Calu3 (cell line): ENCODE measurements around the gene CACNA1I. TPM values are rescaled to one million over a fixed set of nuclear protein-coding genes. Genes with fewer than 3 reads are reported as not detected.

Experiments used
- BruUV-seq: library from RNA; stranded (reverse); fragments of 400-500 nt; replicated peaks from 2 replicates; lab custom pipeline; 2021; lab: Mats Ljungman, UMichigan
- CTCF ChIA-PET: fragments of 300-600 bp; sonication (Branson Sonifier 250); formaldehyde crosslinking; loops from one replicate; lab custom pipeline; 2022; ENCODE audit warnings: antibody characterized with exemption; lab: Charles Lee
- DNase-seq: peaks from one replicate; pipeline ENCODE4 v3.0.0; 2022
- H3K27ac Mint-ChIP-seq: one replicate; pipeline ENCODE4 v1.8.0; 2022; ENCODE audit warnings: mixed read lengths; ENCODE audit not compliant: unreplicated experiment
- H3K27me3 Mint-ChIP-seq: one replicate; pipeline ENCODE4 v1.8.0; 2022; ENCODE audit warnings: mixed read lengths; ENCODE audit not compliant: unreplicated experiment
- H3K36me3 Mint-ChIP-seq: one replicate; pipeline ENCODE4 v1.8.0; 2022; ENCODE audit warnings: mild to moderate bottlenecking, moderate library complexity, mixed read lengths; ENCODE audit not compliant: insufficient read depth, unreplicated experiment
- H3K4me1 Mint-ChIP-seq: one replicate; pipeline ENCODE4 v1.8.0; 2022; ENCODE audit warnings: mild to moderate bottlenecking, low read depth, mixed read lengths; ENCODE audit not compliant: unreplicated experiment
- H3K4me3 Mint-ChIP-seq: one replicate; pipeline ENCODE4 v1.8.0; 2022; ENCODE audit warnings: mild to moderate bottlenecking, low read depth, moderate library complexity, mixed read lengths; ENCODE audit not compliant: unreplicated experiment
- H3K9me3 Mint-ChIP-seq: one replicate; pipeline ENCODE4 v1.8.0; 2022; ENCODE audit warnings: low read depth, mixed read lengths; ENCODE audit not compliant: unreplicated experiment
- CTCF ChIP-seq: fragments of 200-600 bp; IDR thresholded peaks from one replicate; pipeline ENCODE4 v1.8.0; 2022; ENCODE audit warnings: antibody characterized with exemption; ENCODE audit not compliant: unreplicated experiment
- intact Hi-C: fragments of 100-400 bp; cut with micrococcal nuclease; formaldehyde crosslinking; loops from one replicate; pipeline ENCODE4 v1.10.0; 2022; ENCODE audit not compliant: unreplicated experiment
- total RNA-seq: library from RNA; stranded (reverse); gene quantifications from 2 replicates; pipeline ENCODE4 v1.2.3, GENCODE V29; 2022

Gene CACNA1I
- total RNA-seq, 1 experiment from 2014 or later = 0.05 TPM

GRCh38 chr22:39713799-39714290 is 143.3 kb downstream of the CACNA1I start:
- BruUV-seq = no TSS peak
- Mint-ChIP-seq H3K27ac (no peak overlapping the region), H3K9me3 (no peaks in the 10 kb centered on the region)

GRCh38 chr22:39714321-39714720 is 143.8 kb downstream of the CACNA1I start:
- H3K9me3 Mint-ChIP-seq = no peaks in the 10 kb centered on the region
- TF ChIP-seq CTCF = no peak
- BruUV-seq = no TSS peak
- DNase-seq = no peak
- H3K27me3 Mint-ChIP-seq = peaks cover 99% of the 10 kb centered on the region
- CTCF ChIA-PET = no interaction called here
- H3K27ac Mint-ChIP-seq = no peak overlapping the region
- H3K36me3 Mint-ChIP-seq = no peaks in the 10 kb centered on the region
- H3K4me3 Mint-ChIP-seq = no peak overlapping the region
- no peaks in the 10 kb centered on the region for H3K4me1 Mint-ChIP-seq
- intact Hi-C loops = no loop called here

More at GRCh38 chr22:39713799-39714290, 143.3 kb downstream of the CACNA1I start:
- no peak for TF ChIP-seq CTCF
- H3K27me3 Mint-ChIP-seq = peaks cover 99% of the 10 kb centered on the region
- no peak overlapping the region for H3K4me3 Mint-ChIP-seq
- CTCF ChIA-PET = no interaction called here
- intact Hi-C loops = no loop called here
- no peak for DNase-seq
- no peaks in the 10 kb centered on the region for H3K4me1 Mint-ChIP-seq
- H3K36me3 Mint-ChIP-seq = no peaks in the 10 kb centered on the region

- CTCF ChIA-PET = interaction anchor here (0.8 kb wide), 1 partner anchor 15 kb away, joined by 3 read pairs; no protein-coding TSS in a partner anchor
- Mint-ChIP-seq H3K4me3 (no peak overlapping the region), H3K9me3 (no peaks in the 10 kb centered on the region), H3K27me3 (peaks cover 99% of the 10 kb centered on the region), H3K36me3 (no peaks in the 10 kb centered on the region), H3K4me1 (no peaks in the 10 kb centered on the region), H3K27ac (no peak overlapping the region)
- no peak for TF ChIP-seq CTCF
- intact Hi-C loops = no loop called here
- DNase-seq = no peak
- BruUV-seq = no TSS peak
Measured at GRCh38 chr22:39715778-39716495, 145.4 kb downstream of the CACNA1I start.

GRCh38 chr22:39716534-39716933 is 146.0 kb downstream of the CACNA1I start:
- no peak for TF ChIP-seq CTCF
- Mint-ChIP-seq H3K4me1 (no peaks in the 10 kb centered on the region), H3K4me3 (no peak overlapping the region), H3K36me3 (no peaks in the 10 kb centered on the region), H3K27ac (no peak overlapping the region), H3K9me3 (no peaks in the 10 kb centered on the region), H3K27me3 (peaks cover 99% of the 10 kb centered on the region)
- DNase-seq = no peak
- no TSS peak for BruUV-seq
- intact Hi-C loops = no loop called here
- CTCF ChIA-PET = interaction anchor here (0.6 kb wide), 2 partner anchors 216 to 581 kb away, joined by 4 to 5 read pairs; no protein-coding TSS in a partner anchor
